Ovary (tissue), 3 donors: ENCODE results near the gene CENPX.

Experiments used
- CTCF ChIP-seq, 3 donors: fragments of 450-650 bp in 2 of 3; fragments of 200-600 bp in 1 of 3; IDR thresholded peaks; one replicate each; pipeline versions ENCODE4 v1.5.1 to v1.8.0; 2016 to 2022; ENCODE audit warnings: antibody characterized with exemption in 3 of 3, mild to moderate bottlenecking in 1 of 3
- POLR2A ChIP-seq: fragments of 450-650 bp; IDR thresholded peaks from one replicate; pipeline ENCODE4 v1.6.1; 2017; ENCODE audit warnings: antibody characterized with exemption, mild to moderate bottlenecking, moderate library complexity
- donor health status: DM: no; HTN: no; CAD: no.

DNA sequence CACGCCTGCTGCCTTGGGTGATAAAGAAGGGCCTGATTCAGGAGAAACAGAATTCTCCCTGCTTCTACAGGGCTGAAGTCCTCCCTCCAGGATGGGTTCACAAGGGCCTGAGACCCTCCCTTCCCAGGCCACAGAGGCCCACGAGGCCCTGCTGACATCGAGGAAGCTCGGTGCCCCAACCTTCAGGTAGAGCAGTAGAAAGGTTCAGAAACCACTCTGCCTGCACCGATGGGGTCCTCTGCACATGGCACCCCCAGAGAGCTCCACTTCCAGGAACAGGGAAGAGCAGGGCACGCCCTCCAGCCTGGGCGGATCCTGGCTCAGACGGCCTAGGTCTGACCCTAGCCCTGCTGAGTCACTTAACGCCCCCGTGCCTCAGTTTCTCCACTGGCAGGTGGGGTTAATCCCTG is 773 bp downstream of the CENPX start:
- TF ChIP-seq CTCF (IDR thresholded peaks at IDR 0.05) (no peak), POLR2A (no peak)
